Measurements from ENCODE around the gene RGS13. TPM values are rescaled to one million over a fixed set of nuclear protein-coding genes. Genes with fewer than 3 reads are reported as not detected.
A peak's percentile ranks its signal among the peaks of the same experiment; 100 is the strongest.

Gene RGS13
- total RNA-seq, 3 donors from 2014 or later = 0.29 to 3.2 (median 0.33) TPM

GRCh38 chr1:192601567-192601966 lies 34.4 kb upstream of the RGS13 start:
- H3K4me1 ChIP-seq = no peaks in the 10 kb centered on the region
- TF ChIP-seq CTCF (IDR thresholded peaks at IDR 0.05) (no peak), POLR2A (IDR thresholded peaks at IDR 0.05) (no peak), POLR2AphosphoS5 (IDR thresholded peaks at IDR 0.05) (no peak)
- no peaks in the 10 kb centered on the region for H3K27me3 ChIP-seq
- no peaks in the 10 kb centered on the region for H3K36me3 ChIP-seq
- H3K27ac ChIP-seq = no peak overlapping the region
- intact Hi-C loops (cut with DNase I; ENCODE audit: low total_unique reads) = no loop called here
- no peak overlapping the region for H3K4me3 ChIP-seq
- no peak for DNase-seq (ENCODE audit: low spot score in 2 of 2)
- no peaks in the 10 kb centered on the region for H3K9me3 ChIP-seq

GRCh38 chr1:192602757-192603156 lies 33.2 kb upstream of the RGS13 start:
- intact Hi-C loops (cut with DNase I; ENCODE audit: low total_unique reads) = no loop called here
- Histone ChIP-seq H3K4me1 (no peaks in the 10 kb centered on the region), H3K27me3 (no peaks in the 10 kb centered on the region), H3K27ac (no peak overlapping the region), H3K9me3 (no peaks in the 10 kb centered on the region), H3K36me3 (no peaks in the 10 kb centered on the region), H3K4me3 (no peak overlapping the region)
- DNase-seq (ENCODE audit: low spot score in 2 of 2) = no peak
- no peak for TF ChIP-seq POLR2A (IDR thresholded peaks at IDR 0.05)
- no peak for TF ChIP-seq POLR2AphosphoS5 (IDR thresholded peaks at IDR 0.05)

- Histone ChIP-seq H3K4me1 (no peaks in the 10 kb centered on the region), H3K4me3 (no peak overlapping the region), H3K36me3 (no peaks in the 10 kb centered on the region), H3K27ac (no peak overlapping the region), H3K9me3 (no peaks in the 10 kb centered on the region), H3K27me3 (no peaks in the 10 kb centered on the region)
- no peak for DNase-seq (ENCODE audit: low spot score in 2 of 2)
- intact Hi-C loops (cut with DNase I; ENCODE audit: low total_unique reads) = no loop called here
- TF ChIP-seq POLR2AphosphoS5 (IDR thresholded peaks at IDR 0.05) = no peak
- no peak for TF ChIP-seq POLR2A (IDR thresholded peaks at IDR 0.05)
Observed at GRCh38 chr1:192603218-192603787, 32.6 kb upstream of the RGS13 start.

- no peaks in the 10 kb centered on the region for H3K36me3 ChIP-seq
- DNase-seq (ENCODE audit: low spot score in 2 of 2) = no peak
- TF ChIP-seq POLR2A (IDR thresholded peaks at IDR 0.05) = no peak
- no peaks in the 10 kb centered on the region for H3K9me3 ChIP-seq
- no peaks in the 10 kb centered on the region for H3K27me3 ChIP-seq
- H3K4me3 ChIP-seq = no peak overlapping the region
- intact Hi-C loops (cut with DNase I; ENCODE audit: low total_unique reads) = no loop called here
- no peak overlapping the region for H3K27ac ChIP-seq
- H3K4me1 ChIP-seq = no peaks in the 10 kb centered on the region
Observed at GRCh38 chr1:192604979-192605620, 30.8 kb upstream of the RGS13 start.

- Histone ChIP-seq H3K9me3 (no peaks in the 10 kb centered on the region), H3K4me1 (no peaks in the 10 kb centered on the region), H3K4me3 (no peak overlapping the region), H3K27me3 (no peaks in the 10 kb centered on the region), H3K36me3 (no peaks in the 10 kb centered on the region), H3K27ac (no peak overlapping the region)
- intact Hi-C loops (cut with DNase I; ENCODE audit: low total_unique reads) = no loop called here
- TF ChIP-seq CTCF (IDR thresholded peaks at IDR 0.05) = no peak
- no peak for DNase-seq (ENCODE audit: low spot score in 2 of 2)
Observed at GRCh38 chr1:192608671-192609070, 27.3 kb upstream of the RGS13 start.

GRCh38 chr1:192609110-192610079 lies 26.6 kb upstream of the RGS13 start:
- peak in 1 of 2 donors; percentile 33 for DNase-seq (ENCODE audit: low spot score in 2 of 2)
- no peak overlapping the region for H3K27ac ChIP-seq
- no peak for TF ChIP-seq POLR2A (IDR thresholded peaks at IDR 0.05)
- no peak for TF ChIP-seq POLR2AphosphoS5 (IDR thresholded peaks at IDR 0.05)
- no peak for TF ChIP-seq CTCF (IDR thresholded peaks at IDR 0.05)
- no peaks in the 10 kb centered on the region for H3K4me1 ChIP-seq
- H3K27me3 ChIP-seq = no peaks in the 10 kb centered on the region
- H3K9me3 ChIP-seq = no peaks in the 10 kb centered on the region
- H3K4me3 ChIP-seq = no peak overlapping the region
- intact Hi-C loops (cut with DNase I; ENCODE audit: low total_unique reads) = no loop called here
- no peaks in the 10 kb centered on the region for H3K36me3 ChIP-seq
